SU-DHL-6 (cell line): ENCODE data around the gene GFOD2.

ENCODE experiments used
- H2AFZ ChIP-seq: fragments of 200-600 bp; sonication (generic); 2 replicates; pipeline ENCODE4 v1.6.1; 2014; ENCODE audit warnings: low read depth, mild to moderate bottlenecking, moderate library complexity, mixed read lengths, antibody characterized with exemption, low read length; ENCODE audit not compliant: severe bottlenecking
- H3F3A ChIP-seq: fragments of 200-600 bp; shearing (Covaris generic); 2 replicates; pipeline ENCODE4 v1.6.0; 2016; ENCODE audit warnings: antibody characterized with exemption, mild to moderate bottlenecking; ENCODE audit not compliant: insufficient read depth
- H3K27ac ChIP-seq: fragments of 200-600 bp; sonication (generic); 2 replicates; pipeline ENCODE4 v1.5.1; 2016; ENCODE audit warnings: low read depth, mild to moderate bottlenecking, low read length, moderate library complexity, mixed read lengths
- H3K27me3 ChIP-seq: fragments of 200-600 bp; sonication (generic), shearing (Covaris generic); 2 replicates; pipeline ENCODE4 v1.6.0; 2014; ENCODE audit warnings: mild to moderate bottlenecking, low read length
- H3K36me3 ChIP-seq: fragments of 200-600 bp; sonication (generic); 2 replicates; pipeline ENCODE4 v1.6.1; 2014; ENCODE audit warnings: mild to moderate bottlenecking, low read length, mixed read lengths
- H3K4me2 ChIP-seq: fragments of 300-600, 200-600 bp; shearing (Covaris generic), sonication (generic); 2 replicates; pipeline ENCODE4 v1.6.0; 2014; ENCODE audit warnings: low read length, low read depth, mild to moderate bottlenecking; ENCODE audit not compliant: poor library complexity, severe bottlenecking
- H3K4me3 ChIP-seq: fragments of 200-600 bp; sonication (generic); 2 replicates; pipeline ENCODE4 v1.5.1; 2014; ENCODE audit warnings: antibody characterized with exemption, low read length, mild to moderate bottlenecking, mixed read lengths; ENCODE audit not compliant: insufficient read depth, poor library complexity, severe bottlenecking
- H3K79me2 ChIP-seq: fragments of 200-600 bp; sonication (generic); 2 replicates; pipeline ENCODE4 v1.6.1; 2014; ENCODE audit warnings: mild to moderate bottlenecking, low read length, moderate library complexity; ENCODE audit not compliant: insufficient read depth
- H3K9ac ChIP-seq: fragments of 200-600 bp; sonication (generic); 2 replicates; pipeline ENCODE4 v1.7.0; 2014; ENCODE audit warnings: mild to moderate bottlenecking, low read length
- H3K9me2 ChIP-seq: fragments of 200-600 bp; sonication (generic); replicated peaks from 2 replicates; pipeline ENCODE4 v1.6.1; 2014; ENCODE audit warnings: low read length; ENCODE audit not compliant: insufficient read depth
- H3K9me3 ChIP-seq: fragments of 200-600 bp; sonication (generic); 2 replicates; pipeline ENCODE4 v1.6.1; 2014; ENCODE audit warnings: low read length, mixed read lengths; ENCODE audit not compliant: insufficient read depth
- H4K20me1 ChIP-seq: fragments of 200-600 bp; sonication (generic); 2 replicates; pipeline ENCODE4 v1.6.1; 2014; ENCODE audit warnings: low read depth, mild to moderate bottlenecking, antibody characterized with exemption, low read length, moderate library complexity, mixed read lengths
- CTCF ChIP-seq: fragments of 200-600 bp; sonication (generic); IDR thresholded peaks from one replicate; pipeline ENCODE4 v1.5.1; 2017; ENCODE audit warnings: antibody characterized with exemption, mild to moderate bottlenecking, low read length, moderate library complexity; ENCODE audit not compliant: insufficient read depth, poor library complexity, severe bottlenecking
- EZH2phosphoT487 ChIP-seq: fragments of 200-600 bp; sonication (generic), shearing (Covaris generic); conservative IDR thresholded peaks from 2 replicates; pipeline ENCODE4 v1.6.1; 2018; ENCODE audit warnings: mild to moderate bottlenecking, antibody characterized with exemption, low read length, moderate library complexity, mixed read lengths

Gene GFOD2

GRCh38 chr16:67653128-67653788 lies 65.9 kb downstream of the GFOD2 start:
- Histone ChIP-seq H2AFZ (no peak overlapping the region), H4K20me1 (no peaks in the 10 kb centered on the region), H3K4me3 (no peak overlapping the region), H3F3A (peaks cover 7% of the 10 kb centered on the region; the same call in 1 of the 2 replicates), H3K27ac (no peak overlapping the region), H3K9me3 (no peaks in the 10 kb centered on the region), H3K79me2 (no peaks in the 10 kb centered on the region), H3K4me2 (no peak overlapping the region), H3K9ac (no peak overlapping the region), H3K36me3 (no peaks in the 10 kb centered on the region), H3K27me3 (no peaks in the 10 kb centered on the region), H3K9me2 (no peaks in the 10 kb centered on the region)
- no peak for TF ChIP-seq EZH2phosphoT487
- no peak for TF ChIP-seq CTCF

DNA sequence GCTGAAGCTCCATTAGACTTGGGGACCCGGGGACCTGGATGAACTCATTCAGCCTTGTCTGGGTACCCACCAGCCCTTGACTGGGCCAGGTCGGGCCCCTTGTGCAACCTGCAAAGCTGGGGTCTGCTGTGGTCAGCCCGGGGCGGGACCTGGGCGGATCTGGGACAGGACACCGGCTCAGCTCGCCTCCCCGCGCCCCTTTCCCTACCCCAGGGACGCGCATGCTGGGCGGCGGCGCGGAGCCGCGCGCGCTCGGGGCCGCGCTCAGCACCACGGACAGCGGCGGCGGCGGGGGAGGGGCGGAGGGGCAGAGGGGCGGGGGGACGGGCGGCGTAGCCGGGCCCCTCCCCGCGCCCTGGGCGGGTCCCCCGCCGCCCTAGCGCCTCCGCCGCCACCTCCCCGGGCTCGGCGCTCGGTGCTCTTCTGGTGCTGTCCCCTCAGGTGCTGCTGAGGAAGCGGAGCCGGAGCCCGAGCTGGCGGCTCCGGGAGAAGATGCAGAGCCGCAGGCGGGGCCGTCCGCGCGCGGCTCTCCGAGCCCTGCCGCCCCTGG lies 66.5 kb downstream of the GFOD2 start:
- H3K27me3 ChIP-seq, result no peaks in the 10 kb centered on the region
- peaks cover 7% of the 10 kb centered on the region; the same call in 1 of the 2 replicates for H3F3A ChIP-seq
- TF ChIP-seq EZH2phosphoT487 (no peak), CTCF (no peak)
- no peaks in the 10 kb centered on the region for H3K79me2 ChIP-seq
- H4K20me1 ChIP-seq, result no peaks in the 10 kb centered on the region
- H2AFZ ChIP-seq, result no peak overlapping the region
- no peaks in the 10 kb centered on the region for H3K9me2 ChIP-seq
- no peak overlapping the region for H3K27ac ChIP-seq
- H3K9me3 ChIP-seq, result no peaks in the 10 kb centered on the region
- H3K4me2 ChIP-seq, result no peak overlapping the region
- no peak overlapping the region for H3K4me3 ChIP-seq
- no peak overlapping the region for H3K9ac ChIP-seq
- no peaks in the 10 kb centered on the region for H3K36me3 ChIP-seq

DNA sequence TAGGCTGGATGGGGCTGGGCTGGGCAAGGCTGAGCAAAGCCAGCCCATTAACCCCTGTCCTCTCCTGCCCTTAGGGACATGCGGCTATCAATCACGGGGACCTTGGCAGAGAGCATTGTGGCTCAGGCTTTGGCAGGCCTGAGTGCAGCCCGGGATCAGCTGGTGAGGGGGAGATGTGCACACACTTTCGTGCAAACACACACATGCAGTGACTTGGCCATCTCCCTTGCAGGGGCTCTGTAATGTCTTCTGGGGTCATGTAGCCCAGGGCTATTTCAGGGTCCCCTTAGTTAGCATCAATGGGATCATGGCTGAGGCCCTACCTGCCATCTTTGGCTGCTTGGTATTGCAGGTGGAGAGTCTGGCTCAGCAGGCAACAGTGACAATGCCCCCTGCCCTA lies 67.3 kb downstream of the GFOD2 start:
- Histone ChIP-seq H3K27ac (no peak overlapping the region), H3K36me3 (no peaks in the 10 kb centered on the region), H3K4me3 (no peak overlapping the region), H2AFZ (no peak overlapping the region), H3K27me3 (no peaks in the 10 kb centered on the region), H3K79me2 (no peaks in the 10 kb centered on the region), H3K9me2 (no peaks in the 10 kb centered on the region), H4K20me1 (no peaks in the 10 kb centered on the region), H3K9ac (no peak overlapping the region), H3K9me3 (no peaks in the 10 kb centered on the region), H3F3A (peaks cover 7% of the 10 kb centered on the region; the same call in 1 of the 2 replicates), H3K4me2 (no peak overlapping the region)
- TF ChIP-seq CTCF (no peak), EZH2phosphoT487 (no peak)
